GM12878 (cell line): Measurements from ENCODE around the gene FXYD7. TPM values are rescaled to one million over a fixed set of nuclear protein-coding genes. Genes with fewer than 3 reads are reported as not detected.

Experiments
- BHLHE40 ChIP-seq, 2 experiments: fragments of 450-650 bp in 1 of 2; IDR thresholded peaks; 2 replicates each; pipeline ENCODE4 v1.6.1; 2011 to 2017; ENCODE audit warnings: low read depth in 2 of 2, borderline replicate concordance in 1 of 2, improper control_type of control experiment in 1 of 2, low read length in 1 of 2, mild to moderate bottlenecking in 1 of 2
- CHD1 ChIP-seq: IDR thresholded peaks from 2 replicates; pipeline ENCODE4 v1.6.1; 2012; ENCODE audit warnings: low read depth, low read length, improper control_type of control experiment
- CREB1 ChIP-seq: IDR thresholded peaks from 2 replicates; pipeline ENCODE4 v1.6.1; 2012; ENCODE audit warnings: low read depth, mild to moderate bottlenecking, inconsistent platforms
- E2F4 ChIP-seq: IDR thresholded peaks from 2 replicates; pipeline ENCODE4 v1.6.1; 2012; ENCODE audit warnings: low read depth, low read length, improper control_type of control experiment
- EED ChIP-seq: sonication (generic); IDR thresholded peaks from 2 replicates; pipeline ENCODE4 v1.6.1; 2016; ENCODE audit warnings: antibody characterized with exemption, low read depth
- EP300 ChIP-seq, 2 experiments: fragments of 150-350 bp in 1 of 2; IDR thresholded peaks; 2 replicates each; pipeline ENCODE4 v1.6.1; 2011 to 2012; ENCODE audit warnings: low read depth in 2 of 2, low read length in 2 of 2, borderline replicate concordance in 1 of 2, improper control_type of control experiment in 1 of 2, inconsistent platforms in 1 of 2; ENCODE audit not compliant: control insufficient read depth in 1 of 2
- ESRRA ChIP-seq: IDR thresholded peaks from 2 replicates; pipeline ENCODE4 v1.6.1; 2012; ENCODE audit warnings: mild to moderate bottlenecking, low read length, improper control_type of control experiment
- ETV6 ChIP-seq, 2 experiments: fragments of 450-650 bp in 1 of 2; IDR thresholded peaks in 1 of 2; conservative IDR thresholded peaks in 1 of 2; 2 replicates each; pipeline ENCODE4 v1.6.1; 2014; ENCODE audit warnings: antibody characterized with exemption in 1 of 2, borderline replicate concordance in 1 of 2, low read depth in 1 of 2, mild to moderate bottlenecking in 1 of 2, moderate library complexity in 1 of 2
- HDGF ChIP-seq: fragments of 450-650 bp; IDR thresholded peaks from 2 replicates; pipeline ENCODE4 v1.6.1; 2016; ENCODE audit warnings: antibody characterized with exemption
- MEF2B ChIP-seq: fragments of 450-650 bp; IDR thresholded peaks from 2 replicates; pipeline ENCODE4 v1.6.1; 2018; ENCODE audit warnings: mild to moderate bottlenecking, moderate library complexity; ENCODE audit not compliant: partially characterized antibody, poor library complexity, severe bottlenecking
- NFXL1 ChIP-seq: fragments of 450-650 bp; IDR thresholded peaks from 2 replicates; pipeline ENCODE4 v1.6.1; 2017; ENCODE audit warnings: antibody characterized with exemption, mild to moderate bottlenecking, borderline replicate concordance
- NR2F1 ChIP-seq: fragments of 450-650 bp; conservative IDR thresholded peaks from 2 replicates; pipeline ENCODE4 v1.6.1; 2017; ENCODE audit warnings: mild to moderate bottlenecking
- PAX8 ChIP-seq: fragments of 450-650 bp; IDR thresholded peaks from 2 replicates; pipeline ENCODE4 v1.6.1; 2017; ENCODE audit warnings: mild to moderate bottlenecking, moderate library complexity
- PKNOX1 ChIP-seq: fragments of 450-650 bp; IDR thresholded peaks from 2 replicates; pipeline ENCODE4 v1.6.1; 2016; ENCODE audit warnings: mild to moderate bottlenecking
- RCOR1 ChIP-seq: conservative IDR thresholded peaks from 2 replicates; pipeline ENCODE4 v1.6.1; 2012; ENCODE audit warnings: low read depth, low read length, improper control_type of control experiment
- SIN3A ChIP-seq: IDR thresholded peaks from 2 replicates; pipeline ENCODE4 v1.6.1; 2012; ENCODE audit warnings: low read depth, low read length, improper control_type of control experiment
- SIX5 ChIP-seq: IDR thresholded peaks from 2 replicates; pipeline ENCODE4 v1.6.1; 2011; ENCODE audit warnings: mild to moderate bottlenecking, low read depth, low read length, moderate library complexity; ENCODE audit not compliant: severe bottlenecking
- STAT3 ChIP-seq: IDR thresholded peaks from 2 replicates; pipeline ENCODE4 v1.6.1; 2011; ENCODE audit warnings: low read depth, low read length, improper control_type of control experiment
- TCF3 ChIP-seq: IDR thresholded peaks from 2 replicates; pipeline ENCODE4 v1.6.1; 2012; ENCODE audit warnings: low read depth, mild to moderate bottlenecking, low read length, borderline replicate concordance; ENCODE audit not compliant: insufficient read depth
- ZBTB33 ChIP-seq: fragments of 450-650 bp; IDR thresholded peaks from 2 replicates; pipeline ENCODE4 v1.6.1; 2017; ENCODE audit warnings: mild to moderate bottlenecking
- polyA plus RNA-seq, 11 experiments: library from polyadenylated mRNA; depleted of rRNA in 4 of 11; unstranded in 6 of 11; stranded (reverse) in 5 of 11; fragments of >200 nt; fragmentation: Nextera tagmentation in 4 of 11; fragmentation: Illumina TruSeq in 1 of 11; extraction: Ambion mirVana in 4 of 11; extraction: Trizol in 1 of 11; gene quantifications; 1 replicate in 1 of 11; 2 replicates in 10 of 11; pipeline versions ENCODE4 v1.2.1 to v1.2.3, GENCODE V29; 2011 to 2016; ENCODE audit warnings: inconsistent platforms in 2 of 11, missing spikeins in 2 of 11, low read depth in 1 of 11
- total RNA-seq, 4 experiments: library from RNA; depleted of rRNA in 3 of 4; stranded (reverse); fragments of >200 nt in 3 of 4; fragmentation: Illumina TruSeq in 1 of 4; extraction: Trizol in 1 of 4; gene quantifications; 2 replicates each; pipeline versions ENCODE4 v1.2.1 to v1.2.3, GENCODE V29; 2013 to 2021
- TF ChIP-seq, protein P1 (sequence below): fragments of 150-350 bp; IDR thresholded peaks from 2 replicates; pipeline ENCODE4 v1.6.1; 2016; ENCODE audit warnings: low read depth, low read length
- TF ChIP-seq, protein P2 (sequence below): IDR thresholded peaks from 2 replicates; pipeline ENCODE4 v1.6.1; 2012; ENCODE audit warnings: low read length, inconsistent platforms

The FXYD7 gene
- total and polyA plus RNA-seq, 10 of the 15 experiments (the other 5 are each of a cell fraction or from before 2014, with no cell fraction given): 0.07 to 0.28 (median 0.12) TPM; not detected in 7

- TF ChIP-seq PKNOX1 (0 out of 2 replicates have a peak, but pooled peaks have one; percentile 9), E2F4 (no peak), BHLHE40 (IDR thresholded peaks at IDR 0.05; ENCODE audit: borderline replicate concordance in 1 of 2, low read depth in 2 of 2, low read length in 1 of 2) (peak in 1 of 2 experiments; percentile 42; a peak in 1 of 4 replicates), CREB1 (no peak), EED (no peak), STAT3 (no peak), ETV6 (conservative IDR thresholded peaks at IDR 0.05 in 1 of 2, IDR thresholded peaks at IDR 0.05 in 1 of 2; ENCODE audit: borderline replicate concordance in 1 of 2, low read depth in 1 of 2) (no peak), RCOR1 (no peak), ZBTB33 (no peak), MEF2B (peak; percentile 20), TCF3 (no peak), NR2F1 (peak; percentile 60; the same call in 1 of the 2 replicates), HDGF (peak; percentile 28; the same call in 1 of the 2 replicates), SIN3A (no peak), CHD1 (no peak), ESRRA (no peak), EP300 (IDR thresholded peaks at IDR 0.05; ENCODE audit: borderline replicate concordance in 1 of 2, control insufficient read depth in 1 of 2, low read depth in 2 of 2, low read length in 2 of 2) (no peak), PAX8 (no peak), NFXL1 (no peak), SIX5 (no peak)
- TF ChIP-seq, protein P1, sequence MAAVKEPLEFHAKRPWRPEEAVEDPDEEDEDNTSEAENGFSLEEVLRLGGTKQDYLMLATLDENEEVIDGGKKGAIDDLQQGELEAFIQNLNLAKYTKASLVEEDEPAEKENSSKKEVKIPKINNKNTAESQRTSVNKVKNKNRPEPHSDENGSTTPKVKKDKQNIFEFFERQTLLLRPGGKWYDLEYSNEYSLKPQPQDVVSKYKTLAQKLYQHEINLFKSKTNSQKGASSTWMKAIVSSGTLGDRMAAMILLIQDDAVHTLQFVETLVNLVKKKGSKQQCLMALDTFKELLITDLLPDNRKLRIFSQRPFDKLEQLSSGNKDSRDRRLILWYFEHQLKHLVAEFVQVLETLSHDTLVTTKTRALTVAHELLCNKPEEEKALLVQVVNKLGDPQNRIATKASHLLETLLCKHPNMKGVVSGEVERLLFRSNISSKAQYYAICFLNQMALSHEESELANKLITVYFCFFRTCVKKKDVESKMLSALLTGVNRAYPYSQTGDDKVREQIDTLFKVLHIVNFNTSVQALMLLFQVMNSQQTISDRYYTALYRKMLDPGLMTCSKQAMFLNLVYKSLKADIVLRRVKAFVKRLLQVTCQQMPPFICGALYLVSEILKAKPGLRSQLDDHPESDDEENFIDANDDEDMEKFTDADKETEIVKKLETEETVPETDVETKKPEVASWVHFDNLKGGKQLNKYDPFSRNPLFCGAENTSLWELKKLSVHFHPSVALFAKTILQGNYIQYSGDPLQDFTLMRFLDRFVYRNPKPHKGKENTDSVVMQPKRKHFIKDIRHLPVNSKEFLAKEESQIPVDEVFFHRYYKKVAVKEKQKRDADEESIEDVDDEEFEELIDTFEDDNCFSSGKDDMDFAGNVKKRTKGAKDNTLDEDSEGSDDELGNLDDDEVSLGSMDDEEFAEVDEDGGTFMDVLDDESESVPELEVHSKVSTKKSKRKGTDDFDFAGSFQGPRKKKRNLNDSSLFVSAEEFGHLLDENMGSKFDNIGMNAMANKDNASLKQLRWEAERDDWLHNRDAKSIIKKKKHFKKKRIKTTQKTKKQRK: no peak
- TF ChIP-seq, protein P2, sequence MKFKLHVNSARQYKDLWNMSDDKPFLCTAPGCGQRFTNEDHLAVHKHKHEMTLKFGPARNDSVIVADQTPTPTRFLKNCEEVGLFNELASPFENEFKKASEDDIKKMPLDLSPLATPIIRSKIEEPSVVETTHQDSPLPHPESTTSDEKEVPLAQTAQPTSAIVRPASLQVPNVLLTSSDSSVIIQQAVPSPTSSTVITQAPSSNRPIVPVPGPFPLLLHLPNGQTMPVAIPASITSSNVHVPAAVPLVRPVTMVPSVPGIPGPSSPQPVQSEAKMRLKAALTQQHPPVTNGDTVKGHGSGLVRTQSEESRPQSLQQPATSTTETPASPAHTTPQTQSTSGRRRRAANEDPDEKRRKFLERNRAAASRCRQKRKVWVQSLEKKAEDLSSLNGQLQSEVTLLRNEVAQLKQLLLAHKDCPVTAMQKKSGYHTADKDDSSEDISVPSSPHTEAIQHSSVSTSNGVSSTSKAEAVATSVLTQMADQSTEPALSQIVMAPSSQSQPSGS: no peak
Observed at GRCh38 chr19:35155441-35155840, 12.4 kb downstream of the FXYD7 start (continued).
